H9 (cell line): Measurements from ENCODE around the gene EFCAB6. TPM values are rescaled to one million over a fixed set of nuclear protein-coding genes. Genes with fewer than 3 reads are reported as not detected.

Source experiments
- DNase-seq: peaks from one replicate; pipeline ENCODE4 v3.0.0-alpha.2; 2017
- H2AFZ ChIP-seq: one replicate; pipeline ENCODE4 v1.6.1; 2013; ENCODE audit warnings: mild to moderate bottlenecking, low read length, control low read depth, moderate library complexity
- H2AK5ac ChIP-seq: 2 replicates; pipeline ENCODE4 v1.6.1; 2013; ENCODE audit warnings: low read length, control low read depth, mixed read lengths; ENCODE audit not compliant: insufficient read length
- H2BK120ac ChIP-seq: one replicate; pipeline ENCODE4 v1.6.1; 2013; ENCODE audit warnings: low read depth, mild to moderate bottlenecking, low read length, control low read depth, inconsistent platforms; ENCODE audit not compliant: poor library complexity, severe bottlenecking
- H2BK12ac ChIP-seq: 2 replicates; pipeline ENCODE4 v1.6.1; 2013; ENCODE audit warnings: low read length, control low read depth, mixed read lengths, low read depth; ENCODE audit not compliant: insufficient read length
- H2BK15ac ChIP-seq: 2 replicates; pipeline ENCODE4 v1.6.1; 2013; ENCODE audit warnings: low read depth, low read length, control low read depth
- H2BK20ac ChIP-seq: one replicate; pipeline ENCODE4 v1.6.1; 2013; ENCODE audit warnings: low read depth, mild to moderate bottlenecking, low read length, control low read depth, inconsistent platforms; ENCODE audit not compliant: poor library complexity, severe bottlenecking
- H2BK5ac ChIP-seq: 2 replicates; pipeline ENCODE4 v1.6.1; 2013; ENCODE audit warnings: low read length, control low read depth, mixed read lengths; ENCODE audit not compliant: insufficient read length
- H3K14ac ChIP-seq: 2 replicates; pipeline ENCODE4 v1.6.1; 2013; ENCODE audit warnings: low read length, control low read depth; ENCODE audit not compliant: insufficient read depth
- H3K18ac ChIP-seq: 2 replicates; pipeline ENCODE4 v1.6.1; 2013; ENCODE audit warnings: low read depth, mild to moderate bottlenecking, mixed read lengths, low read length, control low read depth; ENCODE audit not compliant: insufficient read length
- H3K23ac ChIP-seq: 2 replicates; pipeline ENCODE4 v1.6.1; 2013; ENCODE audit warnings: low read length, control low read depth, mixed read lengths, low read depth; ENCODE audit not compliant: insufficient read length
- H3K23me2 ChIP-seq: 2 replicates; pipeline ENCODE4 v1.6.1; 2013; ENCODE audit warnings: low read depth, mild to moderate bottlenecking, mixed read lengths, low read length, control low read depth; ENCODE audit not compliant: insufficient read length, poor library complexity, severe bottlenecking
- H3K27ac ChIP-seq: 2 replicates; pipeline ENCODE4 v1.5.1; 2013; ENCODE audit warnings: low read length, control low read depth, mixed read lengths, low read depth; ENCODE audit not compliant: insufficient read length
- H3K27me3 ChIP-seq: 2 replicates; pipeline ENCODE4 v1.6.1; 2013; ENCODE audit warnings: low read length, control low read depth, inconsistent platforms; ENCODE audit not compliant: insufficient read depth
- H3K4ac ChIP-seq: 2 replicates; pipeline ENCODE4 v1.6.1; 2013; ENCODE audit warnings: low read depth, mild to moderate bottlenecking, control low read depth, inconsistent platforms, low read length, moderate library complexity
- H3K4me1 ChIP-seq: 2 replicates; pipeline ENCODE4 v1.6.1; 2013; ENCODE audit warnings: low read length, control low read depth, inconsistent platforms; ENCODE audit not compliant: insufficient read depth
- H3K4me2 ChIP-seq: 2 replicates; pipeline ENCODE4 v1.6.1; 2013; ENCODE audit warnings: low read length, control low read depth, mixed read lengths; ENCODE audit not compliant: insufficient read length, insufficient read depth
- H3K56ac ChIP-seq: 2 replicates; pipeline ENCODE4 v1.6.1; 2013; ENCODE audit warnings: low read depth, mild to moderate bottlenecking, mixed read lengths, low read length, control low read depth; ENCODE audit not compliant: insufficient read length
- H3K79me1 ChIP-seq: 2 replicates; pipeline ENCODE4 v1.6.1; 2013; ENCODE audit warnings: low read depth, mild to moderate bottlenecking, moderate library complexity, low read length, control low read depth, inconsistent platforms; ENCODE audit not compliant: insufficient read depth, poor library complexity, severe bottlenecking
- H3K79me2 ChIP-seq: 2 replicates; pipeline ENCODE4 v1.6.1; 2013; ENCODE audit warnings: low read length, control low read depth, inconsistent platforms; ENCODE audit not compliant: insufficient read depth
- H3K9ac ChIP-seq: 2 replicates; pipeline ENCODE4 v1.6.1; 2013; ENCODE audit warnings: low read length, control low read depth, mixed read lengths; ENCODE audit not compliant: insufficient read length; ENCODE audit errors: extremely low read depth
- H3K9me3 ChIP-seq: one replicate; pipeline ENCODE4 v1.6.1; 2013; ENCODE audit warnings: low read depth, low read length, inconsistent platforms; ENCODE audit not compliant: control insufficient read depth
- H3T11ph ChIP-seq: one replicate; pipeline ENCODE4 v1.6.1; 2013; ENCODE audit warnings: mild to moderate bottlenecking, low read length, control low read depth, inconsistent platforms
- H4K20me1 ChIP-seq: one replicate; pipeline ENCODE4 v1.6.1; 2013; ENCODE audit not compliant: control insufficient read depth, insufficient read length, insufficient read depth
- H4K5ac ChIP-seq: 2 replicates; pipeline ENCODE4 v1.6.1; 2013; ENCODE audit warnings: low read depth, mild to moderate bottlenecking, mixed read lengths, low read length, control low read depth; ENCODE audit not compliant: insufficient read length
- H4K8ac ChIP-seq: replicated peaks from 2 replicates; pipeline ENCODE4 v1.6.1; 2013; ENCODE audit warnings: low read length, control low read depth, mixed read lengths, low read depth; ENCODE audit not compliant: insufficient read length
- H4K91ac ChIP-seq: 2 replicates; pipeline ENCODE4 v1.6.1; 2013; ENCODE audit warnings: low read depth, mild to moderate bottlenecking, moderate library complexity, mixed read lengths, low read length, control low read depth; ENCODE audit not compliant: insufficient read length
- H3K27ac Mint-ChIP-seq, 3 experiments: 2 replicates in 2 of 3; 3 replicates in 1 of 3; pipeline ENCODE4 v1.8.0; 2020 to 2021; ENCODE audit warnings: mixed read lengths in 3 of 3, mild to moderate bottlenecking in 1 of 3, moderate library complexity in 1 of 3
- H3K27me3 Mint-ChIP-seq: 2 replicates; pipeline ENCODE4 v1.8.0; 2021; ENCODE audit warnings: low read depth, mild to moderate bottlenecking, moderate library complexity, mixed read lengths
- H3K36me3 Mint-ChIP-seq, 3 experiments: 2 replicates in 2 of 3; 3 replicates in 1 of 3; pipeline ENCODE4 v1.8.0; 2020 to 2021; ENCODE audit warnings: low read depth in 3 of 3, mixed read lengths in 3 of 3; ENCODE audit not compliant: insufficient read depth in 1 of 3
- H3K4me1 Mint-ChIP-seq, 2 experiments: 2 replicates each; pipeline ENCODE4 v1.8.0; 2020; ENCODE audit warnings: mixed read lengths in 2 of 2
- H3K4me3 Mint-ChIP-seq, 2 experiments: 2 replicates in 1 of 2; 3 replicates in 1 of 2; pipeline ENCODE4 v1.8.0; 2020 to 2021; ENCODE audit warnings: mild to moderate bottlenecking in 2 of 2, mixed read lengths in 2 of 2, moderate library complexity in 1 of 2
- H3K9me3 Mint-ChIP-seq, 2 experiments: 2 replicates in 1 of 2; 3 replicates in 1 of 2; pipeline ENCODE4 v1.8.0; 2020; ENCODE audit warnings: mild to moderate bottlenecking in 2 of 2, mixed read lengths in 2 of 2, moderate library complexity in 1 of 2
- CTCF ChIP-seq: fragments of 200-600 bp; sonication (generic); conservative IDR thresholded peaks from 3 replicates; pipeline ENCODE4 v1.8.0; 2021; ENCODE audit warnings: antibody characterized with exemption, mild to moderate bottlenecking
- WGBS: extraction: QIAGEN DNeasy Blood & Tissue Kit; methylation state at CpG from one replicate; pipeline ENCODE4 v1.1.7; 2013; ENCODE audit warnings: missing lambda C conversion rate, low lambda C conversion rate, mixed read lengths; ENCODE audit not compliant: insufficient read length; ENCODE audit errors: extremely low coverage; 5-methylcytosine and 5-hydroxymethylcytosine counted together
- total RNA-seq: library from RNA; stranded (reverse); gene quantifications from 2 replicates; pipeline ENCODE4 v1.2.1, GENCODE V29; 2021

Gene EFCAB6
- total RNA-seq, 1 experiment from 2014 or later = 0.31 TPM

- no peaks in the 10 kb centered on the region for H3K9me3 ChIP-seq
- no peak overlapping the region for H3K9ac ChIP-seq
- H3K4me2 ChIP-seq = no peak overlapping the region
- no peak overlapping the region for H2BK5ac ChIP-seq
- Mint-ChIP-seq H3K9me3 (no peaks in the 10 kb centered on the region), H3K4me1 (peaks cover 0 to 9% of the 10 kb centered on the region in 2 experiments; a peak in 2 of 4 replicates), H3K27ac (peak overlapping the region in 1 of 3 experiments; percentile 82; a peak in 1 of 7 replicates), H3K4me3 (no peak overlapping the region), H3K36me3 (no peaks in the 10 kb centered on the region), H3K27me3 (peaks cover 2% of the 10 kb centered on the region; the same call in 1 of the 2 replicates)
- H3K4ac ChIP-seq = no peak overlapping the region
- H2BK20ac ChIP-seq = no peak overlapping the region
- no peak overlapping the region for H2BK120ac ChIP-seq
- H4K20me1 ChIP-seq = no peaks in the 10 kb centered on the region
- no peak overlapping the region for H2AK5ac ChIP-seq
- no peak overlapping the region for H4K5ac ChIP-seq
- H3K79me2 ChIP-seq = no peaks in the 10 kb centered on the region
- no peak overlapping the region for H3K27ac ChIP-seq
- no peaks in the 10 kb centered on the region for H3K79me1 ChIP-seq
- H3K14ac ChIP-seq = no peak overlapping the region; the same call in 1 of the 2 replicates
- no peak overlapping the region for H2AFZ ChIP-seq
- H3K23me2 ChIP-seq = no peaks in the 10 kb centered on the region
- no peaks in the 10 kb centered on the region for H3K27me3 ChIP-seq
- H3K23ac ChIP-seq = no peak overlapping the region
- H3K18ac ChIP-seq = peak overlapping the region; percentile 26
- H2BK12ac ChIP-seq = no peak overlapping the region
- no peak for TF ChIP-seq CTCF
- no CpG with 5 or more reads among the region's 12 CpGs for WGBS
- H2BK15ac ChIP-seq = no peak overlapping the region
- no peak overlapping the region for H3T11ph ChIP-seq
- no peaks in the 10 kb centered on the region for H3K4me1 ChIP-seq
- H3K56ac ChIP-seq = no peak overlapping the region
- H4K8ac ChIP-seq = no peak overlapping the region
- no peak for DNase-seq
- no peak overlapping the region for H4K91ac ChIP-seq
Observed at GRCh38 chr22:43528601-43529360, 283.3 kb downstream of the EFCAB6 start.
